NCI-H510A treated with DMSO at 0.1 percent for 48 hours (cell line): Measurements from ENCODE around the gene TRABD2B.
A peak's percentile ranks its signal among the peaks of the same experiment; 100 is the strongest.
"Not testable (repeated sequence)": the region's sequence is repeated elsewhere in the genome, so short reads cannot be mapped to it uniquely, and the experiment has no call there.

Experiments used
- DNase-seq: peaks from one replicate; lab custom pipeline; 2025; lab: John Stamatoyannopoulos, UW

The TRABD2B gene

GRCh38 chr1:47967864-47968555 lies 29.2 kb downstream of the TRABD2B start:
- DNase-seq = peak; percentile 47

DNA sequence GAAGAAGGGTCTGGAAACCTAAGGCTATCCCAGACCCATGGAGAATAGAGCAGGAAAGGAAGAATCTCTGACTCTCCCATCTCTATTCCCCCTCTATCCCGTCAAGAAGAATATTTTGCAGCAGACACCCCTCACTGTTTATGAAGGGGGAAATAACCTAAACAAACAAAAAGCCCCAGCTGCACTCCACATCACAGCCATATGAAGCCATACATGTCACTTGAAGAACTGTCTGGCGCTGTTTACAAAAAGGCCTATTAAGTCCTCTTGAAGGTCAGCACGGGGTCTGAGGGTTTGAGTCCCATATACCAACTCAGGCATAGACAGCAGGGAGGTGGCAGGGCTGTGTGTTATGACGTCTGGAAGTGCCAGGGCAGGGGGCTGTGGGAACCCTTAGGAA lies 31.4 kb downstream of the TRABD2B start:
- DNase-seq = peak; percentile 35

GRCh38 chr1:47964636-47965035 lies 32.5 kb downstream of the TRABD2B start:
- no peak for DNase-seq

DNA sequence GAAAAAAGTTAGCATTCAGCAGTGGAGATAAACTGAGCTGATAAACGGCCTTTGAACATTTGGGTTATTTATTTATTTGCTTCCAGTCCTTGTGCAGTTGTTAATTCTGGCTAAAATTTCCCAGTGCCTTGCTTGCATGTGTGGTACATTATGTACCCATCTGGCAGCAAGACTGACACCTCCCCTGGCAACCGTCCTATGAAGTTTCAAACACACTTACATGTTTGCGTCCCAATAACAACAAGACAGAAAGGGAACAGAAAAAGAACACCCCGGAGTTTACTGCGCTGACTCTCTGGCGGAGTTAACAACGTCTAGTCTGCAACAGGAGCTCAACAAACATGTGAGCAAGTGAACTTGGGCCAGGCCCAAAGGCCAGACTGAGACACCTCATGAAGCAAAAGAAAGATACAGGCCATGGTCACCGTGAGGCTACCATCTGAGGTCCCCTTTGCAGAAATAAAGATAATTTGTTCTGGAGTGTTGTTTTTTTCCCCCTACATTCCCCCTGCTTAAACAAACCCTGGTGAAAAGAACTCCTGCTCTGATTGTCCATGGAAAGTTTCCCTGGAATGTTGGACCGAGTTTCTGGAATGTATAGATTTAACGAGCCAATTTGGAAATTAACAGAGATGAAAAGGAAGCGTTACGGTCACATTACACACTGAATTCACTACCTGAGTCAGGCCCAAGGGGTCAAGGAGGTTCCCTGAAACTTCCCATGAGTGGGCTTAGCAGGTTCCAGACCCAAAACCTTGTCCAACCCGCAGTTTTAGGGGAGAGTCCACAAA lies 33.4 kb downstream of the TRABD2B start:
- no peak for DNase-seq

- DNase-seq = no peak
Observed at GRCh38 chr1:47962750-47963492, 34.3 kb downstream of the TRABD2B start.

DNA sequence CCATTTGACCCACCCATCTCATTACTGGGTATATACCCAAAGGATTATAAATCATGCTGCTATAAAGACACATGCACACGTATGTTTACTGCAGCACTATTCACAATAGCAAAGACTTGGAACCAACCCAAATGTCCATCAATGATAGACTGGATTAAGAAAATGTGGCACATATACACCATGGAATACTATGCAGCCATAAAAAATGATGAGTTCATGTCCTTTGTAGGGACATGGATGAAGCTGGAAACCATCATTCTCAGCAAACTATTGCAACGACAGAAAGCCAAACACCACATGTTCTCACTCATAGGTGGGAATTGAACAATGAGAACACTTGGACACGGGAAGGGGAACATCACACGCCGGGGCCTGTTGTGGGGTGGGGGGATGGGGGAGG lies 35.4 kb downstream of the TRABD2B start:
- not testable (repeated sequence) for DNase-seq

DNA sequence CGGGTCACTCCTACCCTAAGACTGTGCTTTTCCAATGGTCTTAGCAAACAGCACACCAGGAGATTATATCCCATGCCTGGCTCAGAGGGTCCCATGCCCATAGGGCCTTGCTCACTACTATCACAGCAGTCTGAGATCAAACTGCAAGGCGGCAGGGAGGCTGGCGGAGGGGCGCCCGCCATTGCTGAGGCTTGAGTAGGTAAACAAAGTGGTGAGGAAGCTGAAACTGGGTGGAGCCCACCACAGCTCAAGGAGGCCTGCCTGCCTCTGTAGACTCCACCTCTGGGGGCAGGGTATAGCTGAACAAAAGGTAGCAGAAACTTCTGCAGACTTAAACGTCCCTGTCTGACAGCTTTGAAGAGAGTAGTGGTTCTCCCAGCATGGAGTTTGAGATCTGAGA lies 40.7 kb downstream of the TRABD2B start:
- DNase-seq = not testable (repeated sequence)

DNA sequence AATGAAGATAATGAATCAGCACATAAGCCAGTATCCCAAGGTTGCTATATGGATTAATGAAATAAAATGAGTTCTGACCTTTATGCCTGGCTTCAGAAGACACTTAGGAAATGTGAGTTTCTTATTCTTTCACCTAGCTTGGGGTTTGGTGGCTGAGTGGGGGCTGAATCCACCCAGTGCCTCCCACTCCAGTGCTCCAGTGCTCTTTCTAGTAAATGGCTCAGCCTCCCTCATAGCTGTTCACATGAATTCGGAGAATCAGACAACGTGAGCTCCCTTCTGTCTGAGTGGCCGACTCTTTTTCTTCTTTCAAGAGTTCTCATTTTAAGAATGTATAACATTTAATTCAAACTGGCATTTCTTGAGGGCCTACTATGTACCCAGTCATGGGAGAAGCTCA lies 43.5 kb downstream of the TRABD2B start:
- no peak for DNase-seq

DNA sequence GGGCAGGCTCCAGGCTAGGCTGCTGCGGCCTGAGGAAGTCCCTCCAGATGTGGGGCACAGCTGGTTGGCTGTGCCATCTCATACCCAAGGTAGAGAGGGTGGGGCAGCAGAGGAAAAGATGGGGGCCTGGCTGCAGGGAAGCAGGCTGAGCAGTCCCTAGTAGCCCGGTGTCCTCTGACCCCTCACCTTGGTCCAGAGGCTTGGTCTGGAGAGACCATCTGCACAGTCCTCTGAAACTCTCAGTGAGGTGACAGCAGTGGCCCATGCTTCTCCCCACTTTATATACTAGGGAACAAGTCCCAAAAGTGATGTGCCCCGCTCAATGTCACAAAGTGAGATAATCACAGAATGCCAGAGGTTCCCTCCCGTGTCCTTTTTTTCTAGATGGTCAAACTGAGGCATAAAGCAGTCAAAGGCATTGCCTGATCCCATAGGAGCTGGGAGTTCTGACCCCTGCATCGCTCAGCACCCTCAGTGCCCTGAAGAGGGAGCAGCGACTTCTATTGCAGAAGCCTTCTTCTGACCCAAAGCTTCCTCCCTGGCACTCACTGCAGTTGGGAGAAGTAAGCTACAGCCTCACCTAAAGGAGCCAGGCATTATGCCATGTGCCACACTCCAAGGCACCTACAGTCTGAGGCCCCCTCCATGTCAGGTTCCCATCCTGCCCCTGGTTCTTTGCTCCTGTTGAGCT lies 45.5 kb downstream of the TRABD2B start:
- no peak for DNase-seq

DNA sequence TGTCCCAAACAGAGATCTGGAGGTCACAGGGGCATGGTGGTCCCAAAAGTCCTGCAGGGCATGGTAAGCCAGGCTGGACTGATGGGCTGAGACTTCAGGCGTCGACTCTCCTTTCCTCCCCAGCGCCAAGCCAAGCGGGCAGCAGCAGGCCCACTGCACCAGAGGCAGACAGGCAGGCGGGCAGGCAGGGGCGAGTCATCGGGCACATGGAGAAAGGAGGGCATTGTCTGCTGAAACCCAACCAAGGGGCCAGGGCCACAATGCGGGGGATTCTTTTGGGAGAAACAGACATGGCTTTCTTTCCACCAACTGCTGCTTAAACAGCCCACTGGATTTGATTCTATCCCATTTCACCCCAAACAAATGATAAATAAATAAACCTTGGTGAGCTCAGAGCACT lies 46.2 kb downstream of the TRABD2B start:
- DNase-seq = no peak

DNA sequence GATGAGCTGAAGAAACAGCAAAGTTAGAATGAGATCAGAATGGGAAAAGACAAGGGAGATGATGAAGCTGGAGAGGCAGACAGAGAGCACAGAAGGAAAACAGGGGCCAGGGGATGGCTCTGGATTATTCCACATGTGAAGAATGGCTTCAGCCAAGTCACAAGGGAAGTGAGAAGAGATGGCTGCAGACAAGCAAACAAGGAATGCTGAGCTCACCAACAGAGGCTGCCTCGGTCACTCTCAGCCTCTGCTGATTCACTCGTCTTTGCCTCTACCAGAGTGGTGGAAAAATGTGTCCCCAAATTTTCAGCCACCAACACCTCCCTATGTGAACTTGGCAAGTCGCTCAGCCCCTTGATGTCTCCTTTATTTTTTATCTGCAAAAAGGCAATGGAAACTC lies 46.7 kb downstream of the TRABD2B start:
- DNase-seq = no peak

GRCh38 chr1:47948126-47948525 lies 49.1 kb downstream of the TRABD2B start:
- no peak for DNase-seq

DNA sequence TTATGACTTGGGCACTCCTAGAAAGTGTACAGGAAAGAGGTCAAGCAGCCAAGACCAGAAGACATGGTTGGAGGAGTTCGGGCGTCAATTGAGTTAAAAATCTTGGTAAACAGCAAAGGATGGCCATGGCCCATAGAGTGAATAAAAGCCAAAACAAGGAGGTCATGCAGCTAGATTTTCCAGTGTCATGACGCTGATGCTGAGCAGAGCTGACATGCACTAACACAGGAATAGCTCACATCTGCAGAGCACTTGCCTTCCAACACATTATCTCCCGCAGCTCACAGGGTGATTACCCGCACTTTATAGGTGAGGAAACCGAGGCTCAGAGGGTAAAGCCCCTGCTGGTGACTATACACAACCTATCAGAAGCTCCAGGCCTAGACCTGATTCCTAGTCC lies 49.7 kb downstream of the TRABD2B start:
- DNase-seq = no peak

DNA sequence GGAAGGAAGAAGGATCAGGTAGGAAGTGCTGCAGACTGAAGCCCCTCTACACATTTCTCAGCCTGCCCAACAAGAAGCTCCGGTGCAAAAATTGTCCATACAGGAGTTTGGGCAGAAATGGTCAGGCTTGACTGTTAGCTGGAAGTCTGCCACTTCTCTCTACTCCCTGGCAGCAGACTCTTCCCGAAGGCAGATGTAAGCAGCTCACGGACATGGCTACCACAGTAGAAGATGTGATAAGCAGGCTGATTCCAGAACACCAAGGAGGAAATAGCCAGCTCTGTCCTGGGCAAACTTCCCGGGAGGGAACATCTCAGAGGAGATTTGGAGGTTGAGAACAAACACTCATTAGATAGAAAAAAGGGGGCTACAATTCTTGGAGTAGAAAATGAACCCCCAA lies 52.6 kb downstream of the TRABD2B start:
- DNase-seq = no peak

DNA sequence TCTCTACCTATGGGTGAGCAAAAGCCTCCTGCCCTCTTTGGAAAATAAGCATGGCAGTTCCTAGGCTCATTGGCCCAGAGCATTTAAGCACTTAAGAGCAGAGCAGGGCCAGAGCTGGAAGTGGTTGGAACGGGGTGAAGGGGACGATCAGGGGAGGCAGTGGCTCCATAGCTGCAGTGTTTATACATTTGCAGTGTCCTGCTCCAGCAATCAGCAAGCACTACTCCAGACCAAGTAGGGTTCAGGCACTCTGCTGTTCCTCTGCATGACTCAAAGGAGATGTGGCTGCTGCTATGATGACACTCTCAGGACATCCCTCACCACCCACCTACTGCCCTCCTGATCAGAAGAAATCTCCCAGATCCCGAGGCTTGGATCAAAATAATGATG lies 55.0 kb downstream of the TRABD2B start:
- no peak for DNase-seq

GRCh38 chr1:47941609-47942239 lies 55.5 kb downstream of the TRABD2B start:
- peak; percentile 37 for DNase-seq

- DNase-seq = no peak
Observed at GRCh38 chr1:47940779-47941178, 56.4 kb downstream of the TRABD2B start.

DNA sequence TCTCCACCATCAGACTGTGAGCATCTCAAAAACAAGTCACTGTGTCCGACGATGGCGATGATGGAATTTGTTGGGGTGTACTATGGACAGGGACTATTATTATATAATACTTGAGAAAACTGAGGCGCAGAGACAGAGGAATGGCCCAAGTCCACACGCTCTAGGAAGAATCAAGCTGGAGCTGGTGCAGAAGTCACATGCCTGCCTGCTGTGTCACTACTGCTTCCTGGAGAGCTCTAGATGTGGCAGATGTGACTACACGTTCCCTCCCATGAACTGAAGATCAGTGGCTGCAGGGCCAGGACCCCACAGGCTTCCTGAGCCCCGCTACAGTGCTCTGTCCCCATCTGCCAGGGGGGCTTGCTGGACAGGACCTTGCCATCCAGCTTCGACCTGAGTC lies 56.9 kb downstream of the TRABD2B start:
- DNase-seq = no peak

GRCh38 chr1:47938520-47938919 lies 58.7 kb downstream of the TRABD2B start:
- DNase-seq = no peak

GRCh38 chr1:47937586-47938254 lies 59.5 kb downstream of the TRABD2B start:
- no peak for DNase-seq

DNA sequence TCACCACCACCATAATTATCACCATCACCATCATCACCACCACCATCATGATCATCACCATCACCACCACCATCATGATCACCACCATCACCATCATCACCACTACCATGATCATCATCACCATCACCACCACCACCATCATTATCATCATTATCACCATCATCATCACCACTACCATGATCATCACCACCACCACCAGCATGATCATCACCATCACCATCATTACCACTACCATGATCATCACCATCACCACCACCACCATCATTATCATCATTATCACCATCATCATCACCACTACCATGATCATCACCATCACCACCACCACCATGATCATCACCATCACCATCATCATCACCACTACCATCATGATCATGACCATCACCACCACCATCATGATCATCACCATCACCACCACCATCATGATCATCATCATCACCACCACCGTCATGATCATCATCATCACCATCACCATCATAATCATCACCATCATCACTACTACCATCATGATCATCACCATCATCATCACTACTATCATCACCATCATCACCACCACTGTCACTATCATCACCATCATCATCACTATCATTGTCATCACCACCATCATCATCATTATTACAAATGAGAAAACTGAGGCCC lies 60.2 kb downstream of the TRABD2B start:
- DNase-seq = no peak
